Keratinocyte (primary cell): ENCODE results near the gene EDNRA.

ENCODE experiments used
- EZH2 ChIP-seq: IDR thresholded peaks from one replicate; pipeline ENCODE4 v1.6.1; 2012; ENCODE audit warnings: inconsistent platforms, mild to moderate bottlenecking, low read length, moderate library complexity
- TF ChIP-seq, protein P1 (sequence below), 3 experiments: IDR thresholded peaks in 1 of 3; conservative IDR thresholded peaks in 1 of 3; optimal IDR thresholded peaks in 1 of 3; 2 replicates in 2 of 3; 3 replicates in 1 of 3; pipeline versions ENCODE3 to v1.5.1; 2011; ENCODE audit warnings: low read length in 3 of 3, mild to moderate bottlenecking in 3 of 3, moderate library complexity in 2 of 3, control low read depth in 1 of 3, inconsistent platforms in 1 of 3; ENCODE audit not compliant: insufficient read depth in 2 of 3; ENCODE audit errors: extremely low read depth in 1 of 3

- TF ChIP-seq, protein P1, sequence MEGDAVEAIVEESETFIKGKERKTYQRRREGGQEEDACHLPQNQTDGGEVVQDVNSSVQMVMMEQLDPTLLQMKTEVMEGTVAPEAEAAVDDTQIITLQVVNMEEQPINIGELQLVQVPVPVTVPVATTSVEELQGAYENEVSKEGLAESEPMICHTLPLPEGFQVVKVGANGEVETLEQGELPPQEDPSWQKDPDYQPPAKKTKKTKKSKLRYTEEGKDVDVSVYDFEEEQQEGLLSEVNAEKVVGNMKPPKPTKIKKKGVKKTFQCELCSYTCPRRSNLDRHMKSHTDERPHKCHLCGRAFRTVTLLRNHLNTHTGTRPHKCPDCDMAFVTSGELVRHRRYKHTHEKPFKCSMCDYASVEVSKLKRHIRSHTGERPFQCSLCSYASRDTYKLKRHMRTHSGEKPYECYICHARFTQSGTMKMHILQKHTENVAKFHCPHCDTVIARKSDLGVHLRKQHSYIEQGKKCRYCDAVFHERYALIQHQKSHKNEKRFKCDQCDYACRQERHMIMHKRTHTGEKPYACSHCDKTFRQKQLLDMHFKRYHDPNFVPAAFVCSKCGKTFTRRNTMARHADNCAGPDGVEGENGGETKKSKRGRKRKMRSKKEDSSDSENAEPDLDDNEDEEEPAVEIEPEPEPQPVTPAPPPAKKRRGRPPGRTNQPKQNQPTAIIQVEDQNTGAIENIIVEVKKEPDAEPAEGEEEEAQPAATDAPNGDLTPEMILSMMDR (optimal IDR thresholded peaks at IDR 0.05 in 1 of 3, IDR thresholded peaks at IDR 0.05 in 1 of 3, conservative IDR thresholded peaks at IDR 0.05 in 1 of 3; ENCODE audit: extremely low read depth in 1 of 3, insufficient read depth in 2 of 3, low read length in 3 of 3): no peak
- no peak for TF ChIP-seq EZH2
Observed at GRCh38 chr4:147546349-147546748, 65.5 kb downstream of the EDNRA start.
